ENCODE data around the gene ARHGAP15. TPM values are rescaled to one million over a fixed set of nuclear protein-coding genes. Genes with fewer than 3 reads are reported as not detected.

ARHGAP15 gene
- total RNA-seq, 1 donor from 2014 or later: 14.2 TPM

DNA sequence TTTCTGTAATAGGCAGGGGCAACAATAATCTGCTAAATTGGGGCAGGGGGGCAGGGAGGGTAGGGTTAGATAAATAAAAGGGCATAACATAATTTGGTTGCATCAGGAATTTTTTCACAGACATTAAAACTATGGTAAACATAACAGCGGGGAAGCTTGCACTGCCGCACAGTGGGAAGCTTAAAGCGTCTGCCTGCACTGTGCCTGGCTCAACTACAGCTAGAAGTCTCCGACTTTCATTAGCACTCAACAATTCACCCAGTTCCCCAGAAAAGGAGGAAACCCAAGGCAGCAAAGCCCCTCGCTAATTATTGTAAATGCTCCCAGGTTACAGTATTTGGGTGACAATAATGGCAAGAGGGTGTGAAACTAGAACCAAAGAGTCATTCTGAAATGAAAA, 562.9 kb downstream of the ARHGAP15 start:
- DNase-seq: no peak

DNA sequence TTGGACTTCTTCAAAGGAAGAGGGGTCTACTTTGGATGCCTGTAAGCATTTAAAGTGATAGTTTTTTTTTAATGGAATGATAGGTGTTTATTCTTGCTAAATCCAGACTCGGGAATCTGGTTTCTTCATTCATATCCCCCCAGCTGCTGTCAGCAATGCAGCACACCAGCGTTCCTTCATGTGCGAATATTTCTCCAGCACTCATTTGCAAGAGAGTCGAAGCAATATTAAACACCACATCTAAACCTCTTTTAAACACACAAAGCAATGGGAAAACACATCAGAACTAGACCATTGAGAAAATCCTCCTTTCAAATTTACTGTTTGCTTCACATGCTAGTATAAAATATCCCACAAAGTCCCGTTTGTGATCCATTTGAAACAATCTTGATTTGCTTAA, 563.7 kb downstream of the ARHGAP15 start:
- no peak for DNase-seq

DNA sequence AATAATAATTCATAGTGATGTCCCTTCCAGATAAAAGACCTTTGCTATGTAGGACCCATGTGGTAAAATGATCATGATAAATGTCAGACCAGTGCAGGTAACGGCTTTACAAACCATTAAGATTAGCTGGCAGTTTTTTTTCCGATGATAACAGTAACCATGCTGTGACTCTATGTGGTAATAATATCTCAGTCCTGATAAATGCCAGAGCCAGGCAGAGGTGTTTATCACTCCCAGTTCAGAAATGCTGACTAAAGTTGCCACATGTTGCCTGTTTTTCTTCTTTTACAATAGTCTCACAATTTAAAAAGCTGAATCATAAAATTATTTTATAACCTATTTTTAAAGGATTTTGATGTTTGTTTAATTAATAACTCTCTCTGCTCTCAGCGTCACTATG, 565.1 kb downstream of the ARHGAP15 start:
- no peak for DNase-seq

DNA sequence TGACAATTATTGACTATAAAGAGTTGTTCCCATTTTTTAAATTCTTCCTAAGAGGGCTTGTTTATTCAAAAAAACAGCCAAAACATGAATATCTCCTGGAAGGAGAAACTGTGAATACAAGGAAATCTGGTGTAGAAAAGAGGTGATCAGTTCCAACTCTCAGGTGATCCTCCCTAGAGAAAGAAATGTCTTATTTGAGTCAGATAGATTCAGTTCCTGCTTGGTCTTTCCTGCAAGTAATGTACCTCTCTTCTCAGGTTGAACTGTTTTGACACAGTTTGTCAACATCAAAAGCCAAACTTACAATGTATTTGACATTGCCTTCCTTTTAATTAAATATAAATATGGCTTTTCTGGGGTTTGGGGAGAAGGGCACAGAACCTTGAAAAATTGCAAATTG, 567.4 kb downstream of the ARHGAP15 start:
- no peak for DNase-seq

DNA sequence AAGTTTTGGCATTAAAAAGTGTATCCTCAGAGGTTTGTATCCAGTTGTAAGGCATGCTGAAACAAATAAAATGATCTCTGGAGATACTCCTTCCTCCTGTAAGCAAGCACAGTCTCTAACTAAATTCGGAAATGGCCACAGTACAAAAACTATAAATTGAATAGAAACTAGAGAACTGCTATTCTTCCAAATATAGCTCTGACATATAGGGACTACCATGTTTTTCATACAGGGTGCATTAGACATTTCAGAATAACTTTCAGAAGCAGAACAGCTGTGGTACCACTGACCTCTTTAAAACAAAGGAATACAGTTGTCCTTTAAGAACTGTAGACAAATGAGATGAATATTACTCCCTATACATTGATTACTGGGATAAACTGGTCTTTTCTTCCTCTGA, 568.5 kb downstream of the ARHGAP15 start:
- DNase-seq: no peak

DNA sequence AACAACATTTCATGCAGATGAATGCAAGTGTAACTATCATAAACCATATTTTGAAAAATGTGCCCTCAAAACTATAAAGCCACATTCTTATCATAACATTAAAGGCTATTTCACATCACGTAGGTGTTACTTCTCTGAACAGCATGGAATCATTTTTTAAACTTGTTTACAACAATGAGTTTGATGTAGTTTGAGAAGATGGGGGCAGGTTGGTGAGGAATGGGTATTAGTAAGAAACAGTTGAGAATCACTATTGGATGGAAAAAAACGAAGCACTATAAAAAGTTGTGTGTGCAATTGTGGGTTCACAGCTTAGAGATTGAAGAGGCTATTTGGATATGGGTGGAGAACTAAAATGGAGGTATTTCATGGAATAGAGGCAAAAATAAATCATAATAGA, 569.1 kb downstream of the ARHGAP15 start:
- no peak for DNase-seq

DNA sequence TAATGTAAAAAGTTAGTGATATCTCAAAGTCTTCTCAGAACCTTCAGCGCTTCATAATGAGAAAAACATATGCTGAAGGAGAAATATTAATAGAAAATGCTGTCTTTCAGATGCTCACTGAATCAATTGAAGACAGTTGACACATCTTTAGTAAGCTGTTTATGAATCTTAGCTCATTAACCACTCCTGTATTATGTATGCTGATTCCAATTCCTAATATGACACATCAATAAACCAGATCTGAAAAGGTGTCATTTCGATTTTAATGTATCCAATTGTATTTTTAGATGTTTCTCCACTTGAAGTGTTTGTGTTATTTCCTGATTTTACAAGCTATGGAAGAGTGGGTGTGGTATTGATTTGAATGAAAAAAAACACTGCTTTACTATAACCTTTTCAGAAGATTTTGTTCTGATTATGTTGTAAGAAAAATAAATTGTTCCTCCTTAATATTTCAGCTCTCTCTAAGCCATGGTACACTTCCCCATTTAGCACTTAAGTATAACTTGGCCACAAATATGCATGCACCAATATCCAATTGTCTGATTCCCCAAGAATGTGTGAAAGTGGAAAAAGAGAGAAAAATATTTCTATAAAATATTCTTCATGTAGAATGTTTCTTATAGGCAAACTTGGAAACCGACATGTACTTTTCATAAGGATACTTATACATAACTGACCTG, 569.8 kb downstream of the ARHGAP15 start:
- no peak for DNase-seq

DNA sequence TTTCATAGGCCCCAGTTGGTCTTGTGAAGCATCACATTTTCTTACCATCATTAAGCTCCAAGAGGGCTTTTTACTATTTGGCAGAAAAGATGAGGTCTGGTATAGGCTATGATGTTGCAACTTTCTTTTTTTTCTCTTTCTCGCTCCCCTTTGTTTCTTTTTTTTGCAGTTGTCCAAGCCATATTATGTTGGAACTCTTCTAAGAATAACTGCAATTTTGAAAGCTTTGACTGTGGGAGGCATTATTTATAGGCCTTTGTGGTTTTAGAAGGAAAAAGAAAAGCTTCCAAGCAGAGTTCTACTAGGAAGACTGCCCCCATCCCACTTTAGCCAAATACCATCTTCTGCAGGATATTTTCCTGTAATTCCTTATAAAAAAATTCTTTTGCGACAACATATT, 571.6 kb downstream of the ARHGAP15 start:
- no peak for DNase-seq

DNA sequence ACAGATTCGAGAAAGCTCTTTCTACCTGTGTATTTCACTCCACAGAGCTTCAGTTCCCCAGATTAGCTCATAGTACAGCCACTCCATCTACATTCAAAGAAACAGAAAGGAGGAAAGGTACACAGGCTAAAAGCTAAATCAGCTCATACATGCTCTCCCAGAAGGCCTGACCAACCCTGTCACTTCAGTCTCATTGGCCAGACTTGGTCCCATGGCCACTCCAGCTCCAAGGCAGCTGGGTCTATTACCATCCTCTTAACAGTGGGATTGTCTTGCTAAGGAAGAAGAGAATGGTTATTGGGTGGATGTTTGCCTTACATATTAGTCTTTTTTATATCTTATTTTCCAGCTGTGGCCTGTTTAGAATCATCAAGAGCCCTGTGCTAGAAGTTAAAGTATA, 572.6 kb downstream of the ARHGAP15 start:
- DNase-seq: no peak

DNA sequence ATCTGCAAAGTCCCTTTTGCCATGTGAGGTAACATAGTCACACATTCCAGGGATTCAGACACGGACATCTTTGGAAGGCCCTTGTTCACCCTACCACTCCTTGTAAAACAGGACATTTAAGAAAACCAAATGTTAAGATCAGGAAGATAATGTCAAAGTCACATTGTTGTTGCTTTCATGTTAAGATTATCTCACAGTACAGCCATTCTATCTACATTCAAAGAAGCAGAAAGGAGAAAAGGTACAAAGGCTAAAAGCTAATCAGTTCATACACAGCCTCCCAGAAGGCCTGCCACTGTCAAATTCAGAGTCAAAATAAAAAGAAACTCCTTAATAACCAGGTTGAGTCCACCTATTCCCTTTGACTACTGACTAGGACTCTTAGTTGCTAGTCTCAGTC, 573.7 kb downstream of the ARHGAP15 start:
- no peak for DNase-seq

DNA sequence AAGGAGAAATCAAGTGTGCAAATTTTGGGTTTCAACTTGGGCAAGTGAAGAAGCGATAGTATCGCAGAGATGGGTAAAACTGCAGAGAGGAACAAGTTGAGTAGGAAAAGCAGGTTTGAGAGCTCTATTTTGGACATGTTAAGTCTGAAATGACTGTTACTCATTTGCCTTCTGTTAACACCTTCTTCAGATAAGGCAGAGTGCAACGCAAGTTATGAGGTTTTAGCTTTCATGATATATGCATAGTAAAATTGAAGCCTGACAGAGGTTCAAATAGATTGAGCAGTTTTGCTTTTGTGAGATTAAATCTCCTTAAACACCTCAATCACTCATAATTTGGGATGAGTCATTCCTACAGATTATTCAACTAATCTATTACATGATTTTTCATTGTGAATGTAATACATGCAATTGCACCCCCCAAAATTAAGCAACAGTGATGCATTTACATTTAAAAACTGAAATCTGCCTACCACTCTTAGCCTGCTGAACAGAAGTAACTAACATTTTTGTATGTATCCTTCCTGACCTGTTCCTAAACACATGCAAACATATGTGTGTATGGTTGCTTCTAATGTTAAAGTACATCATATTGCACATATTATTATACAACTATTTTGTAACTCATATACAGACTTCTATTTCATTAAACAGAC, 575.4 kb downstream of the ARHGAP15 start:
- no peak for DNase-seq

DNA sequence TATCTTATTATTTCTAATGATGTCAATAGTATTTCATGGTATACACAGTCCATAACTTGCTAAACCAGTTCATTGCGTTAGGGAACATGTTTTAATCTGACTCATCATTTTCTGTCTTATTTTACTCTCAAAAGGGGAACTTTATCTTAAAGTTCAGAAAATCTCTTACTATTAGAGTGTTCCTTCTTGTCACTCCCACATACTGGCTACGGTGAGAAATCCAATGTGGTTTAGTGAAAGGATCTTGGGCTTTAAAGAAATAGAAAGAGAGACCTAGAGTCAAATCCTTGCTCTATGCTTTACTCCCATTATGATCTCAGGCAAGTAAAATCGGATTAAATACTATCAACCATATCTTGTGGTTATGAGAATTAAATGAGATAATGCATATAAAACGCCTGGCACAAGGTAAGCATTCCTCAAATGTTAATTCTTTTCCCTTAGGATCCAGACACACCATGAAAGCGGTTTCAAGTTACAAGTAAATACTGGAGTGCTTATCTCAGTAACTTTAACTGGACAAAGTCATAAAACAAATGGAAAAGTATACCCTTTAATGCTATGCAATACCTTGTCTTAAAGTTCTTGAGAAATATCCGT, 576.0 kb downstream of the ARHGAP15 start:
- DNase-seq: no peak

DNA sequence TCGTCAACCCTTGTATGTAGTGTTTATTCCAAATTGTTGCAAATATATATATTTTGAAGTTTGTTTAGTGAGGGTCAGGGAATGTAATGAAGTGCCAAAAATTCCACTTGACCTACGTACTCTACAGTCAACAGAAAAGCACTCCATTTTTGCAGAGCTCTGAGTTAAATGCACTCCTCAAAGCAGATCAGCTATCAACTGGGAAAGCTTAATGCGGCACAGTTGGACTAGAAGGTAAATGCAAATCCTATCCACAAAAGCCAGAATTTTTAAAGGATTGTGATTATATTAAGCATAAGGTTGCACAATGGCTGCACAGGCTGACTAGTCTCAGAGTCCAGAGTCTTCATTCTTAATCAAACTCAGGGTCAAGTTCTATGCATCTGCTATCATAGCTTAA, 577.1 kb downstream of the ARHGAP15 start:
- DNase-seq: no peak

DNA sequence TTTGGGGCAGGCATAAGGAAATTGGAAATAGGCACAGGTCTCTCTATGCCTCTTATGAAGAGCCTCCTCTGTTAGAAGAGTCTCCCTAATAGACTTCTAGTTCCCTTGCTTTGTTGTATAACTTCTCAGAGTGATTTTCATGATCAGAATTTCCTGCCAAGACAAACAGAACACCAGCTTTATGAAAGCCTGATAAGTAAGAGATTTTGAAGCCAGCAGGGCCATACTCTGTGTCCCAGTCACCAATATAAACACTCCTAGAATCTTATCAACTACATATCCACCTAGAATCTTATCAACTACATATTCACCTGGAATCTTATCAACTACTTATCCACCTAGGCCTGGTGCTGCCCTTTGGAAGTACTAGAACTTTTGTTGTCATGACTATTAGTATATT, 579.5 kb downstream of the ARHGAP15 start:
- no peak for DNase-seq

DNA sequence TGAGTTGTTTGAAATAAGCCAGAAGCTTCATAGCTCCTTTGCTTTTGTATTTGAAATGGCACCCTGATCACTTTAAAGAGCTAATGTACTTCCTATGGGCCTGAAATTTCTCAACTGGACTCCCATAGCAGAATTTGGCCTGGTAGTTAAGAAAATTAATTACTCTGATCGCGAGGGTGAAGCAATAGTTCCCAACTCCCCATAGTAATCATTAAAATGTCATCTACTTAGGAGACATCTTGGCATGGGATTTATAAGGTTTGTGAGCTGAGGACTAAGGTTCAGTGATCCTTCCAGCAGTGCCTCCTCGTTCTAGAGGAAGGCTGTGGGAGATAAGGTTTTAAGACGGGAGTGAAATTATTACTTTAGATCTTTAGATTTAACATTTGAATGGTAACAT, 581.0 kb downstream of the ARHGAP15 start:
- no peak for DNase-seq

DNA sequence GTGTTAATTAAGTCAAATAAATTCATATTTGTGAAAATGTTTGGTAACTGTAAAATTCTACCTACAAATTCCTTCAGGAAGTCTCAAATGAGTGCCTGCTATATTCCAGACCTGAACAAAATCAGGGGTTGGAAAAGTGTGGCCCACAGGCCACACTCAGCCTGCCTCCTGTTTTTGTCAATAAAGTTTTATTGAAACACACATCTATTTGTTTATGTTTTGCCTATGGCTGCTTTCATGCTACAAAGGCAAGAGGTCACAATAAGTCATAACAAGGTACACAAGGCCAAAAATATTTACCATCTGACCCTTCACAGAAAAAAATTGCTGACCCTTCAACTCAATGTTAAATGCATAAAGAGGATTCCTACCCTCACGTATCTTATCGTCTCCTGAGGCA, 581.7 kb downstream of the ARHGAP15 start:
- no peak for DNase-seq

DNA sequence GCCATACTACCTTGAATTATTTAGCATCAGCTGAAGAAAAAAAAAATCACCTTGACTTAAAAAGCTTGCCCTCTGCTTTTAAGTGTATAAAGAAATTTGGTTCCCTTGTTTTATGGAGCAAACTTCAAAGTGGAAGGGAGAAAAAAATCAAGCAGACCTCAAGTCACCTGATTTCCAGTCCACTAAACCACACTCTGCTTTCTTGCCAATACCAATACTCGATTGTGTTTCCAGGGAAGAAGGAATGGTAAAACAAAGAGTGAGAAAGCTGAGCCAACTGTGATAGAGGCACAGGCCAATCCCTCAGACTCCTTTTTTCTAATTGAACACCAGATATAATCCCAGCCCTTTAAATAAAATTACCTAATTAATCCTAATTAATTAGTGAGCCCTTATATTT, 587.3 kb downstream of the ARHGAP15 start:
- no peak for DNase-seq

DNA sequence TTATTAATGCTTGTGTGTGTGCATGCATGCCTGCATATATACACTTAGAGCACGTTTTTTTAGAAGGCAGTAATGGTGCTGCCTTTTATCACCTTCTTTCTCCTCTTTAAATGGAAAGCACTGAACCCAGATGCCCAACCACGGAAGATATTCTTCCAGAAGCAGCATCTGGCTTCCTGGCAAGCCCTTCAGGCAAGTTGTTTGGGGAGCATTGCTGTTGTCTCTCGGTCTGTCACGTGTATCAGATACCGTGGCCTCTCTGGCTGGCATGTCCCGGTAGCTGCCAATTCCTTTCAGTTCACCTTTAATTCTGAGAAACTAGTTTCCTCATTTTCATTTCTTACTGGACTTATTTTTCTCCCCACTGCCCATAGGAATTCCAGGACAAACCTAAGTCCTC, 587.8 kb downstream of the ARHGAP15 start:
- no peak for DNase-seq

DNA sequence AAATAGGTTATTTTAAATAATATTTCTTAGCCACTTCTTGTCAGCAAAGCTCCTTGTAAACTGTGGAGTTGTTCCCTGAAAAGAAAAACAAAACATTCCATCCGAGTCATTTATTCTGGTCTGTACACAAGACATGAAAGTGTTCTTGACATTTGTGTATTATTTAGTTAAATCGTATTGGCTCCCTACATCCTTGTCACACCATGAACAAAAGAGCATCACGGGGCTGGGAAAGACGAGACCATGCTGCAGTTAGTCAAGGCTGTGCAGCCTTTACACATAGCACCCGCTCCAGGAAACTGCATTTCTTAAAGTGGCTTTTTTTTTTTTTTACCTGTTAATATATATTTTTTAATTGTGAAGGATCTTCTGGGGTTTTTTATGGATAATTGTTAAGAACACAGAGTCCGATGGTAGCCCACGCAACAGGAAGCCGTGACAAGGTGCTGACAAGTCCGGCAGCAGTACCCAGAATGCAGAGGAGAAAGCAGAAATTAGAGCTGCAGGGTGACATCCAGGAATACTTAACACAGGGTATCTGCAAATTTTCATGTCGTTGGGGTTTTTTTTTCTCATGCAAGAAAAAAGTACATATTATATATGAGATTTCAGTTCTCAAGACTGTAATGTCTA, 588.4 kb downstream of the ARHGAP15 start:
- no peak for DNase-seq

DNA sequence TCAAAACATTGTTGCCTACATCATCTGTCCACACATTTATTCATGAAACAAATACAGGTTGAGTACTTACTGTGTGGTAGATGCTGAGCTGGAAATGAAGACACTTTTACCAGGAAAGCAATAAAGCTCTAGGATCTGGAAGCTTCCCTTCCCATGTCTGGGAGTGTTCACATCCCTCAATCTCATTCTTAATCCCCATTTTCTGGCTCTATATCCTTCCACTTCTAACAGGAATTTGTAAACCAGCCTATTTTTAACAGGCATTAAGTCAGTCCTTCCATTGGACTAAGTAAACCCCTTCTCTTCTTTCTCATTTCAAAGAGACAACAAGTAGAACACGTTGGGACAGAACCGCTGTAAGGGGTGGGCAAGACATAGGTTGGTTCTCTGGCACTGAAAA, 589.5 kb downstream of the ARHGAP15 start:
- no peak for DNase-seq

DNA sequence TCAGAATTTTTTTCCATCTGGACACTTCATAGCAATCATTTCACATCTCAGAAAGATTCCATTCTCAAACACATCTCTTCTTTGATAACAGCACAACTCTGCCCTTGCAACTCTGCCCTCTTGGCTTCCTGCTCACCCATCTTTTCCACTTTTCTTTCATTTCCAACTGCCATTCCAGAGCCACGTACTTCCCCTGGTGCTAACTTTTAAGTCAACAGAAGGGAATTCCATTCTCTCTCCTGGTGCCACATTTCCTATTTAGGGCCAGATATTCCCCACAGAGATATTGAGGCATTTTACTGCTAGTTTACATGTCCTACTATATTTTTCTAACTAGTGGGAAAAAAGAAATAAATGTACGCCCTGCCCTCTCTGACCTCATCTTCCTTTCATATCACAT, 590.2 kb downstream of the ARHGAP15 start:
- no peak for DNase-seq

DNA sequence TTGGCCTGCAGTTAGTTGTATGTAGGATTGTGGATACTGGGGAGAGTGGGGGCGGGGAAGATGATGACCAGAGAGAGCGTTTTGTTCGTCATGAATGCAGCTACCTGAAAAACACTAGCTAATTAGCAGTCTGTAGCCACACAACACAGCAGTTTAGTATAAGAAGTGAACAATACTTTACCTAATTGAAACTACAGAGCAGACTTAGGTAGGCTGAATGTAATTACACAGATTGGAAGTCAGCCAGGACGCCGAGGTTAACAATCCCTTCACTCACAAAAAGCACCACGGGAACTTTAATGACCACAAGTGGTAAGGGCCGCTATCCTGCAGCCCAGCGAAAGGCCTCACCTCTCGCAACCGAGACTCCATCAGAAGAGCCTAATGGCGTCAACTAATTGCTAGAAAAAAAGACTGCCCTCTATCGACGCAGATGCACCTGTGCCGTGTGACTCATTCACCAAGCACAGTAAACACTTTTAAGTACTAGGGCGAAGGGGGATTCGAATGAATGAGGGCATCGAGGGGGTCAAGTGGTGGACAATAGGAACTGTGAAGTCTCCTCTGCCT, 591.0 kb downstream of the ARHGAP15 start:
- no peak for DNase-seq

DNA sequence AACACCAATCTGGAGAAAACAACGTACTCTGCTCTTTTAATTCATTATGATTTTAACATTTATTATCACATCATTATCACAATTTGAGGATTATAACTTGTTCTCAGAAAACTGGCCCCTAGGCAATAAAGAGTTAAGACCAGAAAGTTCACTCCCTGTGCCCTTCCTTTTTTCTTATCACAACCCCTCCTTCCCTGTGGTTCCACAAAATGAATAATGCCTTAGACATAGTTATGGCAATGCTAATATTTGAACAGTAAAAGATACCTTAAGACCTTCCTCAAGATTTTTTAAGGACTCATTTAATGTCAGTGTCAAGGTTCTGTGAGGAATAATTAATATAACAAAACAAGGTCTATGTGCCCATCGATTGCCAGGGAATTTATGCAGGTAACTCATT, 596.2 kb downstream of the ARHGAP15 start:
- DNase-seq: no peak

Data from occipital lobe (tissue), 2 donors.